Raji (cell line): Measurements from ENCODE around the gene SRR.
A peak's percentile ranks its signal among the peaks of the same experiment; 100 is the strongest.

ENCODE experiments used
- POLR2A ChIP-seq: IDR thresholded peaks from 2 replicates; pipeline ENCODE4 v1.6.1; 2011; ENCODE audit warnings: low read depth, low read length, control low read depth; ENCODE audit not compliant: insufficient read depth

SRR gene

DNA sequence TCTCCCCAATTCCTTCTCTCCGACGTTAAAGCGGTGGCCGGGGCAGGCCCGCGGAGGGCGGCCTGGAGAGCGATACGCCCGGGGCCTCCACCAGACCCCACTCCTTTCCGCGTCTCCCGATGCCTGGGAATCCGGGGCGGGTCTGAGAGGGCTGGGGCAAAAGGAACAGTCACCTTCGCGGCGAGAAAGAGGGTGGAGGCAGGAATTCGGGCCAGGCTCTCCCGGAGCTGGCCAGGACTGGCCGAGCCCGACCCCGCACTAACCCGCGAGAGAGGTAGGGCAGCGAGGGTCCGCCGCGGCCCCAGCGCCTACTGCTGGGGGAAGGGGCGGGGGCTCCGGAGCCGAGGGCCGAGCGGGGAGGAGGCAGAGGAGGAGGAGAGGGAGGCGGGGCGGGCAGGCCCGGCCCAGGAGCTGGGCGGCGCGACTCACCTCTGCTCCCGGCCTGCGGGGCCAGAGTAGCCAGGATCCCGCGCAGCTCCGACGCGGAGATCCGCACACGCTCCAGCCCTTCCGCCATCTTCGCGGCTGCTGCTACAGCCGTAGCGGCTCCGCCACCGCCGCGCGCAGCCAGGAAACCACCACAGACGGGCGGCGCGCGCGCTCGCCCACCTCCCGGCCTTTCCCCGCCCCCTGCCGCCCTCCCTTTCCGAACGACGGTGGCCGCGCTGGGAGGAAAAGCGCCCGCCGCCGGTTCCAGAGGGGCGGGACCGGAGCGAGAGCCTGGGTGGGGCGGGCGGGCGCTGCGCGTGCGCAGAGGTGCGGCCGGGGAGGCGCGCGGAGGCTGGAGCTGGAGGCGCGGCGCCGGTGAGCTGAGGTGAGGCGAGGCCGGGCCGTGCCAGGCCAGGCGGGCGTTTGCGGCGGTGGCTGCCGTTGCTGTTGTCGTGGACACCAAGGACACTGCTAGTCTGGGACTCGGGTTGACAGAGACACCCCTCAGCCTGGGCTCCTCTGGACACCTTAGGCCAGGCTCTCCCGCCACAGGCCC, at the start of gene SRR, which contains the start of gene SMG6:
Gene SRR, plus strand, starts transcription at position 747 of the 985 bp plus-strand sequence. CDS start 11,611 bp downstream, outside the sequence.
Gene SMG6, minus strand, starts transcription at position 582 of the 985 bp plus-strand sequence. Its CDS starts 65 bp downstream, at position 517.
- peak; percentile 90 for TF ChIP-seq POLR2A

DNA sequence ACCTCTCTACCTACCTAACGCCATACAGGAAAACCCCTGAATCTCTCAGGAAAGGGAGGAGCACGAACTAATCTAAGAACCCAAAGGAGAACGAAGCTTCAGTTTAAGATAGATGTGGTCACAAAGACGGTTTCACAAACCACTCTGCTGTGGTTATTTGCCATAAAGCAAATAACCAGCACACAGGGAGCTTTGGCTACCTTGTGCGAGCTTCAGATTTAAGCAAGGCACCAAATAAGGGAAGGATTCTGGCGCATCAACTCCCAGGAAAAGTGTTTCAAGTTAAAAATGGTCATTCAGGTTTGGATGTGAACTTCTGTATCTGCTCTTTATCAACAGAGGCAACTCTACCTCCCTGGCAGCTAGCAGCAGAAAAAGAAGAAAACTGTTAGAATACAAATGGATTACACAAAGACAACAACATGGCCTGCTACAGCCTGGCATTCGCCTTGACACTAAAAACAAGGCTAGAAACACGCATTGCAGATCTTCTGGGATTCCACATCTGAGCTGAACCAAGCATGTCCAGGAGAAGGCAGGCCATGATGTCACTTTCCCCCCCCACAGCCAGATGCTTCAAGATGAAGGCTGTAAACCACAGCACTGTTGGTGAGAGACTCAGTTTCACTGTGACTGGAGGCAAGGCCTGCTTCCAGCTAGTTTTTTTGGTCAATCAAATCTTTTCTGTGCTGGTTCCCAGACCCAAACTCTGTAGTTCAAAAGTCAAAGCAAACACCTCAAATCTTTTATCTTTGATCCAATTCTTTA, 43.8 kb upstream of the SRR start:
- TF ChIP-seq POLR2A = no peak

DNA sequence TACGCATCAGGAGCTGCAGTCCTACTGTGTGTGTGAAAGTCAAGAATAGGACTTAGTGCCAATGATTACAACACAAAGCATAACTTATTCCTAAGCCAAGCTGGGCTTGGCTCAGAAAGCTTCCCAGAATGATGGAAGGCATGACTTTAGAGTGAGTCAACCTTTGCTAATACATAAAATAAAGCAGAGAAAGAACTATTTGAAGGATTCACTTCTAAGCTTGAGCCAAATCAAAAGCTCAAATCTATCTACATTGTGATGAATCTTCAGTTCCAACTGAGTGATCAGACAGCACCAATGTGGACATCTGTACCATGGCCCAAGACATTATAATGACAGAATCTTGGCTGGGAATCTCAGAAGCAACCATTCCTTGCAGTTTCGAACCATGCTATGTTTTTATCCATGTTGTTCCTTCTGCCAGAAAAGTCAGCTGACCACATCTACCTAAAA, 41.6 kb upstream of the SRR start:
- no peak for TF ChIP-seq POLR2A

- no peak for TF ChIP-seq POLR2A
Observed at GRCh38 chr17:2263183-2264066, 40.3 kb upstream of the SRR start.

- no peak for TF ChIP-seq POLR2A
Observed at GRCh38 chr17:2264067-2264860, 39.5 kb upstream of the SRR start.

GRCh38 chr17:2266045-2266864, 37.5 kb upstream of the SRR start:
- TF ChIP-seq POLR2A = no peak

- no peak for TF ChIP-seq POLR2A
Observed at GRCh38 chr17:2266865-2267228, 36.9 kb upstream of the SRR start.

GRCh38 chr17:2267354-2267753, 36.4 kb upstream of the SRR start:
- no peak for TF ChIP-seq POLR2A

DNA sequence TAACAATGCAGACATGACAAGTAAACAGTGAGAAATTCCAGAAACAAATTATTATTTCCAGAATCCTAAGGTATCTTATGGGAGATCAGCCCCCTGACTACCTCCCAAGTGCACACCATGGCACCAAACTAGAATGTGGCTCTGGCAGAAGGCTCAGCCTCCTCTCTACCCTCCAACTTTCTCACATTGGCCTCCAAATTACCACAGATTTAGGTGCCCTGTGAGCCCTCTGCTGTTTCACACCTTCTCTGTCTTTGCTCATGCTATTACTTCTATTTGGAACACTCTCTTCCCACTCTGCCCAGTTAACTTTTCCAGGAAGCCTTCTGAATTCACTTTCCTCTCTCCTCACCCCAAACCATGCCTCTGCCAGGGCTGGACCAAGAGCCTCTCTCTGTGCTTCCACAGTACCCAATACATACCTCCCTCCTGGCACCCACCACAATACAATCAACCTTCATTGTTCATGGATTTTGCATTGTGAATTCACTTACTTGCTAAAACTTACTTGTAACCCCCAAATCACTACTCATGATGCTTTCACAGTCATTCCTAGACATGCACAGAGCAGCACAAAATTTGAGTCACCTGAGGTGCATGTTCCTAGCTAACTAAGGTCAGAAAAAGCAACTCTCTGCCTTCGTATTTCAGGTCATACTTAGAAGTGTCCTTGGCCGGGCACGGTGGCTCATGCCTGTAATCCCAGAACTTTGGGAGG, 31.6 kb upstream of the SRR start:
- no peak for TF ChIP-seq POLR2A

DNA sequence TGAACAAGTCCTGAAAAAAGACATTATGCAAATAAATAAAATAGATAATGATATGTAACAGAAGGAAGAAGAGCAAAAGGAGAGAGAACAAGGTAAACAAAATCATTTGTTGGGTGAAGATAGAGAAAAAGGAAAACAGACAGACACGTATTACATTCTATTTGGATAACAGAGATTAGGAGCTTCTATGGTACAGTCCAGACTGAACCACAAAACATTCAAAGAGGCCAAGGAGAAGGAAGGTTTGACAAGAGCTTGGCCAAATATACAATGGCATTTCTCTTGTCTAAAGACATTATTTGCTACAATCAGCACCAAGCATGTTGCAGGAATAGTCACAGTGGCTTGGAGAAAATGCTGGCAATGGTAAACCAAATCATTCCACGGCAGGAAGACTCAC, 29.3 kb upstream of the SRR start:
- no peak for TF ChIP-seq POLR2A

DNA sequence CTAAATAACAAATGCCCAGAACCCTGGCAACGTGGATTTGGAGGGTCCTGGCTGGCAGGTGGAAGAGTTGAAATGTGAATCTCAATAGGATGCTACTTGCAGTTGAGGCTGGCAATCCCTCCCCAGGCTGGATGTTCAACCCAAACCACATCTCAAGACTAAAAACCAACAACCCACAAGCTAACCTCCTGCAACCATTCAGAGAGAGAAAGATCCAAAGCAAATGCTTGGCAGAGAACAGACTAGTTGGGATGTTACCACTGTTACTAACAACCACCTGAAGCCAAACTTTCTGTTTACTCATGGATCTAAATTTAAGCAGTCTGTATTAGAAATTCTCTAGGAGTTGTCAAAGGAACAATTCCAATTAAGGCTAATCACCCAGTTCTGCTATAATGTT, 28.0 kb upstream of the SRR start:
- no peak for TF ChIP-seq POLR2A

- TF ChIP-seq POLR2A = no peak
Observed at GRCh38 chr17:2277429-2278170, 26.1 kb upstream of the SRR start.
